ENCODE data around the gene OCRL. TPM values are rescaled to one million over a fixed set of nuclear protein-coding genes. Genes with fewer than 3 reads are reported as not detected.

Gene OCRL
- total and polyA plus RNA-seq, 2 experiments from 2014 or later, result 10.6 to 17.2 TPM

DNA sequence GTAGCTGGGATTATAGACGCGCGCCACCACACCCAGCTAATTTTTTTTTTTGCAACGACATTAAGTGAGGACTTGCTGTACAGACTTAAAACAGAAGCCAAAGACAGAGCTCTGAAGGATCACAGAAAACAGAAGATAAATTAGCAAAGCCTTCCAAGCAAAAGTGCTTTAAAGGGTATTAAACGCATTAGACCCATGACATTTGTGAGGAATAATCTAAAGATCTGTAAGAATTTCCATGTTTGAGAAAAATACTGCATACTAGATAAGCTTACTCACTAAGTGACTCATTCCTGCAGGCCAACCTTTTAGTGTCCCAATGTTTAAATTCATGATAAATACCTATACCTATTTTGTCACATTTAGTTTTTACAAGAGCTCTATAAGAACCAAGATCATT, 44.2 kb upstream of the OCRL start:
- H3K4me1 ChIP-seq (ENCODE audit: insufficient read depth), result peaks cover 34% of the 10 kb centered on the region
- H3K27ac ChIP-seq, result peak overlapping the region; percentile 70
- H3K9me3 ChIP-seq (ENCODE audit: low read depth), result no peaks in the 10 kb centered on the region
- 78 to 84% methylated on average over 5 of the region's 5 CpGs for WGBS, 2 experiments (ENCODE audit: low coverage in 1 of 2, low lambda C conversion rate in 2 of 2, missing lambda C conversion rate in 2 of 2)
- H3F3A ChIP-seq (ENCODE audit: insufficient read depth), result peaks cover 27% of the 10 kb centered on the region
- H3K36me3 ChIP-seq (ENCODE audit: low read depth), result peaks cover 11% of the 10 kb centered on the region
- H3K4me3 ChIP-seq, result no peak overlapping the region
- no peaks in the 10 kb centered on the region for H3K9me2 ChIP-seq (ENCODE audit: insufficient read depth)
- H3K79me2 ChIP-seq (ENCODE audit: insufficient read depth), result no peaks in the 10 kb centered on the region
- H3K4me2 ChIP-seq (ENCODE audit: unreplicated experiment), result peak overlapping the region; percentile 48
- H3K27me3 ChIP-seq (replicated peaks; ENCODE audit: insufficient read depth), result no peaks in the 10 kb centered on the region
- no peak overlapping the region for H2AFZ ChIP-seq
- TF ChIP-seq EZH2 (IDR thresholded peaks at IDR 0.05; ENCODE audit: insufficient read depth, poor library complexity, severe bottlenecking) (no peak), EZH2phosphoT487 (IDR thresholded peaks at IDR 0.05; ENCODE audit: insufficient read depth, low read depth) (no peak)
- in situ Hi-C loops (cut with MboI), result no loop called here
- no peak overlapping the region for H3K9ac ChIP-seq
- peak; percentile 68 for DNase-seq
- no peaks in the 10 kb centered on the region for H4K20me1 ChIP-seq (ENCODE audit: insufficient read depth)

DNA sequence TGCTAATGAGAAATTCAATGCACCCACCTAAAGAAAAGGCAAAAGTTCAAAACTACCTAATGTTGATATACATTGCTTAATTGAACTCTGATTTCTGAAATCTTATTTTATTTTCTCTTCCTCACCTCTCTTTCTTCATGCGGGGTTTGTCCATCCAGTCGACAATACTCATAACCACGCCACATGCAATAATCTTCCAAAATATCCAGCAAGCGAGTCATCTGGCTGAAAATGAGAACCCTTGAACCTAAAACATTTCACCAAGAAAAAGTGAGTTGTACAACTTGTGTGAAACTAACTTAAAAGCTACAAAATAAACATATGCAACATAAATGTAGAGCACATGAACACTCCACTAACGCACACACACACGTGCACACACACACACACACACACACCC, 43.4 kb upstream of the OCRL start:
- H3K4me1 ChIP-seq (ENCODE audit: insufficient read depth), result peaks cover 34% of the 10 kb centered on the region
- no peak overlapping the region for H3K4me3 ChIP-seq
- H3K27ac ChIP-seq, result peak overlapping the region; percentile 70
- no peaks in the 10 kb centered on the region for H3K27me3 ChIP-seq (replicated peaks; ENCODE audit: insufficient read depth)
- H3K36me3 ChIP-seq (ENCODE audit: low read depth), result peaks cover 3% of the 10 kb centered on the region
- WGBS, 2 experiments (ENCODE audit: low coverage in 1 of 2, low lambda C conversion rate in 2 of 2, missing lambda C conversion rate in 2 of 2), result 57 to 63% methylated on average over 6 of the region's 6 CpGs
- peak overlapping the region; percentile 48 for H3K4me2 ChIP-seq (ENCODE audit: unreplicated experiment)
- H3K9me3 ChIP-seq (ENCODE audit: low read depth), result no peaks in the 10 kb centered on the region
- no peak overlapping the region for H3K9ac ChIP-seq
- no peaks in the 10 kb centered on the region for H3K9me2 ChIP-seq (ENCODE audit: insufficient read depth)
- H3K79me2 ChIP-seq (ENCODE audit: insufficient read depth), result no peaks in the 10 kb centered on the region
- in situ Hi-C loops (cut with MboI), result no loop called here
- DNase-seq, result peak; percentile 53
- no peaks in the 10 kb centered on the region for H4K20me1 ChIP-seq (ENCODE audit: insufficient read depth)
- H3F3A ChIP-seq (ENCODE audit: insufficient read depth), result peaks cover 27% of the 10 kb centered on the region
- no peak for TF ChIP-seq EZH2 (IDR thresholded peaks at IDR 0.05; ENCODE audit: insufficient read depth, poor library complexity, severe bottlenecking)
- no peak for TF ChIP-seq EZH2phosphoT487 (IDR thresholded peaks at IDR 0.05; ENCODE audit: insufficient read depth, low read depth)
- H2AFZ ChIP-seq, result no peak overlapping the region

DNA sequence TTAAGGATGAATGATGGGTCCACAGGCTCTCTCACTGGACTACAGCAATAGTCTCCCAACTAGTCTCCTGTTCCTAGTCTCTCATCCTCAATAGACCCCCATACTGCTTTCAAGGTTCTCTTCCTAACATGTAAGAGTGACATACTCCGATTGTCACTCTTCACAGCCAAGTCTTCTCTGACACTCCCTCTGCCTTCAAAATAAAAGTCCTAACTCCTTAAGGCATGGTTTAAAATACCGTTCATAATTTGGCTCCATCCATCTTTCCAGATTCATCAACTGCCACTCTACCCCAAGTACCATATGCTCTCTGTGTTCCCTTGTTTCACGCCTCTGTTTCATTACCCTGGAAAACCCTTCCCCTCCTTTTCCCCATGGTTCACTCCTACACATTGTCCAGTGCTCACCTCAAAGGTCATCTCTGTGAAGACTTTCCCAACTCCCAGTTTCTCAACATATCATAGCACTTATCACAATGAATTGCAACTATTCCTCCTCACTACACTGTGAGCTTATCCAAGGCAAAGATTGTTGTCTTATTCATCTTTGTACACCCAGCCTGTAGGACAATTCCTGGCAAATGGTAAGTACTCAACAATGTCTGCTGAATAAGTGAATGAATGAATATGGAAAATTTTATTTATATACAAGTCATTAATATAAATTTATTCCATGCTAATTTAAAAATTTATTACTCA, 42.8 kb upstream of the OCRL start:
- peaks cover 6% of the 10 kb centered on the region; the same call in 1 of the 2 replicates for H3K36me3 ChIP-seq (ENCODE audit: low read depth)
- no peaks in the 10 kb centered on the region for H3K27me3 ChIP-seq (replicated peaks; ENCODE audit: insufficient read depth)
- H3K4me3 ChIP-seq, result no peak overlapping the region
- no peak overlapping the region for H2AFZ ChIP-seq
- no peaks in the 10 kb centered on the region for H3K9me3 ChIP-seq (ENCODE audit: low read depth)
- in situ Hi-C loops (cut with MboI), result no loop called here
- peaks cover 27% of the 10 kb centered on the region for H3F3A ChIP-seq (ENCODE audit: insufficient read depth)
- peak overlapping the region; percentile 70; the same call in 1 of the 2 replicates for H3K27ac ChIP-seq
- no peaks in the 10 kb centered on the region for H4K20me1 ChIP-seq (ENCODE audit: insufficient read depth)
- 59 to 70% methylated on average over 3 of the region's 3 CpGs for WGBS, 2 experiments (ENCODE audit: low coverage in 1 of 2, low lambda C conversion rate in 2 of 2, missing lambda C conversion rate in 2 of 2)
- DNase-seq, result no peak
- no peaks in the 10 kb centered on the region for H3K9me2 ChIP-seq (ENCODE audit: insufficient read depth)
- H3K9ac ChIP-seq, result no peak overlapping the region
- H3K79me2 ChIP-seq (ENCODE audit: insufficient read depth), result no peaks in the 10 kb centered on the region
- H3K4me1 ChIP-seq (ENCODE audit: insufficient read depth), result peaks cover 34% of the 10 kb centered on the region
- TF ChIP-seq EZH2 (IDR thresholded peaks at IDR 0.05; ENCODE audit: insufficient read depth, poor library complexity, severe bottlenecking), result no peak
- TF ChIP-seq EZH2phosphoT487 (IDR thresholded peaks at IDR 0.05; ENCODE audit: insufficient read depth, low read depth), result no peak
- H3K4me2 ChIP-seq (ENCODE audit: unreplicated experiment), result no peak overlapping the region

DNA sequence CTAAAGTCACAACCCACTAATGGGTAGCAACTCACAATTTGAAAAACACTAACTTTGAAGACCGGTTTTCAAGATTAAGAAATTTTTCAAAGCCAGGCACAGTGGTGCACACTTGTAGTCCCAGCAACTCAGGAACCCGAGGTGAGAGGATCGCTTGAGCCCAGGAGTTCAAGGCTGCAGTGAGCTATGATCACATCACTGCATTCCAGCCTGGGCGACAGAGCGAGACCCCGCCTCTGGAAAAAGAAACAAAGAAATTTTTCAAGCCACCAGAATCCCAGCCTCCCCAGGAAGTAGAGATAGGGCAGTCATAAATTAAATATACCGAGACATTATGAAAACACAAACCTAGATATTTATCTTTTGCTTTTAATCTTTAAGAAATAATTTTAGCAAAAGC, 29.7 kb upstream of the OCRL start:
- WGBS, 2 experiments (ENCODE audit: low coverage in 1 of 2, low lambda C conversion rate in 2 of 2, missing lambda C conversion rate in 2 of 2), result 95 to 97% methylated on average over 7 of the region's 7 CpGs
- Histone ChIP-seq H3K9me3 (ENCODE audit: low read depth) (no peaks in the 10 kb centered on the region), H3K79me2 (ENCODE audit: insufficient read depth) (peaks cover 2% of the 10 kb centered on the region; the same call in 1 of the 2 replicates), H3K4me3 (no peak overlapping the region), H3F3A (ENCODE audit: insufficient read depth) (no peaks in the 10 kb centered on the region), H4K20me1 (ENCODE audit: insufficient read depth) (no peaks in the 10 kb centered on the region), H3K9ac (no peak overlapping the region), H3K36me3 (ENCODE audit: low read depth) (peaks cover 20% of the 10 kb centered on the region; the same call in 1 of the 2 replicates), H2AFZ (no peak overlapping the region), H3K4me1 (ENCODE audit: insufficient read depth) (no peaks in the 10 kb centered on the region), H3K4me2 (ENCODE audit: unreplicated experiment) (no peak overlapping the region), H3K9me2 (ENCODE audit: insufficient read depth) (no peaks in the 10 kb centered on the region), H3K27ac (no peak overlapping the region), H3K27me3 (replicated peaks; ENCODE audit: insufficient read depth) (no peaks in the 10 kb centered on the region)
- in situ Hi-C loops (cut with MboI), result no loop called here
- TF ChIP-seq EZH2 (IDR thresholded peaks at IDR 0.05; ENCODE audit: insufficient read depth, poor library complexity, severe bottlenecking) (no peak), EZH2phosphoT487 (IDR thresholded peaks at IDR 0.05; ENCODE audit: insufficient read depth, low read depth) (no peak)
- DNase-seq, result no peak
